IMR-90 (cell line): Measurements from ENCODE around the gene ABHD17B. TPM values are rescaled to one million over a fixed set of nuclear protein-coding genes. Genes with fewer than 3 reads are reported as not detected.

Experiments
- ATAC-seq: fragments of 200-7000 bp; cut with Tn5 transposase; 2 replicates; pipeline ENCODE4 v1.9.1; 2020; ENCODE audit warnings: low read depth, mild to moderate bottlenecking, moderate library complexity
- BruUV-seq: library from RNA; stranded (reverse); fragments of 400-500 nt; replicated peaks from 2 replicates; lab custom pipeline; 2021; lab: Mats Ljungman, UMichigan
- CTCF ChIA-PET: fragments of 300-600 bp; formaldehyde crosslinking; extraction: SDS; loops from one replicate; lab custom pipeline; 2021; ENCODE audit warnings: antibody characterized with exemption; lab: Yijun Ruan, JAX
- POLR2A ChIA-PET: fragments of 300-600 bp; sonication (Branson Sonifier 250); formaldehyde crosslinking; loops from one replicate; lab custom pipeline; 2022; ENCODE audit warnings: antibody characterized with exemption; ENCODE audit not compliant: unreplicated experiment; lab: Charles Lee
- DNase-seq: peaks from one replicate; pipeline ENCODE4 v3.0.0; 2013
- H2AFZ ChIP-seq: replicated peaks from 2 replicates; pipeline ENCODE3; 2013; ENCODE audit warnings: low read length, mild to moderate bottlenecking; ENCODE audit not compliant: poor library complexity
- H2AK5ac ChIP-seq: 2 replicates; pipeline ENCODE4 v1.6.1; 2013; ENCODE audit warnings: low read depth, low read length, inconsistent platforms
- H2AK9ac ChIP-seq: replicated peaks from 2 replicates; pipeline ENCODE3; 2013; ENCODE audit warnings: mild to moderate bottlenecking, low read depth, low read length, moderate library complexity; ENCODE audit not compliant: poor library complexity
- H2BK120ac ChIP-seq: 2 replicates; pipeline ENCODE4 v1.6.1; 2013; ENCODE audit warnings: low read depth, low read length, inconsistent platforms
- H2BK15ac ChIP-seq: 3 replicates; pipeline ENCODE4 v1.6.1; 2013; ENCODE audit warnings: low read depth, low read length, inconsistent platforms
- H2BK20ac ChIP-seq: 2 replicates; pipeline ENCODE4 v1.6.1; 2013; ENCODE audit warnings: low read depth, mild to moderate bottlenecking, inconsistent platforms, low read length, moderate library complexity
- H2BK5ac ChIP-seq: 2 replicates; pipeline ENCODE4 v1.6.1; 2013; ENCODE audit warnings: mild to moderate bottlenecking, low read depth, low read length, inconsistent platforms; ENCODE audit not compliant: poor library complexity, severe bottlenecking
- H3K14ac ChIP-seq: replicated peaks from 2 replicates; pipeline ENCODE4 v1.6.1; 2013; ENCODE audit warnings: low read depth, low read length, inconsistent platforms
- H3K18ac ChIP-seq: 2 replicates; pipeline ENCODE4 v1.6.1; 2013; ENCODE audit warnings: low read depth, low read length, control low read depth
- H3K23ac ChIP-seq: 2 replicates; pipeline ENCODE4 v1.6.1; 2013; ENCODE audit warnings: low read depth, low read length, inconsistent platforms
- H3K27ac ChIP-seq: 2 replicates; pipeline ENCODE4 v1.5.1; 2013; ENCODE audit warnings: mild to moderate bottlenecking, control low read depth, low read length; ENCODE audit not compliant: insufficient read depth
- H3K27me3 ChIP-seq: 2 replicates; pipeline ENCODE4 v1.6.1; 2013; ENCODE audit warnings: low read length; ENCODE audit not compliant: control insufficient read depth, insufficient read depth
- H3K36me3 ChIP-seq: 2 replicates; pipeline ENCODE4 v1.6.1; 2013; ENCODE audit warnings: low read length, mixed read lengths; ENCODE audit not compliant: control insufficient read depth, insufficient read depth
- H3K4ac ChIP-seq: 2 replicates; pipeline ENCODE4 v1.6.1; 2013; ENCODE audit warnings: low read depth, low read length, inconsistent platforms
- H3K4me1 ChIP-seq: 2 replicates; pipeline ENCODE4 v1.6.1; 2013; ENCODE audit warnings: low read length, mixed read lengths; ENCODE audit not compliant: control insufficient read depth, insufficient read depth
- H3K4me2 ChIP-seq: 2 replicates; pipeline ENCODE4 v1.6.1; 2013; ENCODE audit warnings: low read depth, mild to moderate bottlenecking, control low read depth, low read length, moderate library complexity
- H3K4me3 ChIP-seq: 2 replicates; pipeline ENCODE4 v1.5.1; 2013; ENCODE audit warnings: low read depth, mild to moderate bottlenecking, control low read depth, low read length, moderate library complexity; ENCODE audit not compliant: insufficient read depth
- H3K56ac ChIP-seq: 2 replicates; pipeline ENCODE4 v1.6.1; 2013; ENCODE audit warnings: low read length, inconsistent platforms; ENCODE audit not compliant: insufficient read depth; ENCODE audit errors: extremely low read depth
- H3K79me1 ChIP-seq, 2 experiments: 2 replicates each; pipeline ENCODE4 v1.6.1; 2013; ENCODE audit warnings: low read length in 2 of 2, inconsistent platforms in 1 of 2, low read depth in 1 of 2
- H3K9ac ChIP-seq: 2 replicates; pipeline ENCODE4 v1.6.1; 2013; ENCODE audit warnings: low read depth, low read length, control low read depth
- H3K9me1 ChIP-seq: 2 replicates; pipeline ENCODE4 v1.6.1; 2013; ENCODE audit warnings: low read length, inconsistent platforms; ENCODE audit not compliant: insufficient read depth
- H3K9me3 ChIP-seq: 2 replicates; pipeline ENCODE4 v1.6.1; 2013; ENCODE audit warnings: low read length; ENCODE audit not compliant: control insufficient read depth, insufficient read depth
- H4K20me1 ChIP-seq: 2 replicates; pipeline ENCODE4 v1.6.1; 2013; ENCODE audit warnings: low read length, inconsistent platforms; ENCODE audit not compliant: insufficient read depth
- H4K5ac ChIP-seq: 2 replicates; pipeline ENCODE4 v1.6.1; 2013; ENCODE audit warnings: mild to moderate bottlenecking, low read depth, low read length, control low read depth
- H4K8ac ChIP-seq, 2 experiments: 2 replicates each; pipeline ENCODE4 v1.6.1; 2013; ENCODE audit warnings: low read depth in 2 of 2, low read length in 2 of 2, control low read depth in 1 of 2, inconsistent platforms in 1 of 2
- H4K91ac ChIP-seq: 2 replicates; pipeline ENCODE4 v1.6.1; 2013; ENCODE audit warnings: low read depth, low read length, inconsistent platforms; ENCODE audit not compliant: insufficient read depth
- BHLHE40 ChIP-seq: fragments of 150-350 bp; IDR thresholded peaks from 2 replicates; pipeline ENCODE4 v1.6.1; 2016; ENCODE audit warnings: mild to moderate bottlenecking, low read depth, low read length
- CEBPB ChIP-seq: IDR thresholded peaks from 2 replicates; pipeline ENCODE4 v1.6.1; 2012; ENCODE audit warnings: low read depth, low read length, improper control_type of control experiment
- CHD1 ChIP-seq: IDR thresholded peaks from 2 replicates; pipeline ENCODE4 v1.6.1; 2012; ENCODE audit warnings: low read depth, low read length, improper control_type of control experiment
- ELK1 ChIP-seq: fragments of 150-350 bp; IDR thresholded peaks from 2 replicates; pipeline ENCODE4 v1.6.1; 2016; ENCODE audit warnings: low read depth, mild to moderate bottlenecking, low read length, moderate library complexity, borderline replicate concordance
- FOS ChIP-seq: fragments of 150-350 bp; IDR thresholded peaks from 2 replicates; pipeline ENCODE4 v1.6.1; 2016; ENCODE audit warnings: low read depth, low read length
- MAFK ChIP-seq: IDR thresholded peaks from 2 replicates; pipeline ENCODE4 v1.6.1; 2012; ENCODE audit warnings: low read depth, low read length, improper control_type of control experiment
- MAZ ChIP-seq: IDR thresholded peaks from 2 replicates; pipeline ENCODE4 v1.6.1; 2012; ENCODE audit warnings: low read depth, mild to moderate bottlenecking, low read length, improper control_type of control experiment, moderate library complexity, borderline replicate concordance
- MXI1 ChIP-seq: IDR thresholded peaks from 2 replicates; pipeline ENCODE4 v1.6.1; 2012; ENCODE audit warnings: low read depth, mild to moderate bottlenecking, low read length, moderate library complexity, borderline replicate concordance
- NFE2L2 ChIP-seq: fragments of 150-350 bp; IDR thresholded peaks from 2 replicates; pipeline ENCODE4 v1.6.1; 2016; ENCODE audit warnings: low read depth, mild to moderate bottlenecking, low read length
- POLR2A ChIP-seq: IDR thresholded peaks from 2 replicates; pipeline ENCODE4 v1.6.1; 2012; ENCODE audit warnings: mild to moderate bottlenecking, low read depth, low read length
- RAD21 ChIP-seq: IDR thresholded peaks from 2 replicates; pipeline ENCODE4 v1.6.1; 2012; ENCODE audit warnings: low read length, improper control_type of control experiment
- RCOR1 ChIP-seq: IDR thresholded peaks from 2 replicates; pipeline ENCODE4 v1.6.1; 2012; ENCODE audit warnings: mild to moderate bottlenecking, low read length, improper control_type of control experiment; ENCODE audit not compliant: insufficient replicate concordance
- RFX5 ChIP-seq: IDR thresholded peaks from 2 replicates; pipeline ENCODE4 v1.8.0; 2012; ENCODE audit warnings: low read depth, mild to moderate bottlenecking, low read length, moderate library complexity
- SMC3 ChIP-seq: fragments of 150-350 bp; IDR thresholded peaks from 2 replicates; pipeline ENCODE4 v1.6.1; 2016; ENCODE audit warnings: low read depth, mild to moderate bottlenecking, antibody characterized with exemption, low read length, moderate library complexity
- WGBS, 2 experiments: methylation state at CpG; one replicate each; pipeline versions ENCODE4 v1.1.5 to v1.1.7; 2013; ENCODE audit warnings: missing lambda C conversion rate in 2 of 2; ENCODE audit not compliant: insufficient read length in 1 of 2; ENCODE audit errors: extremely low coverage in 2 of 2; 5-methylcytosine and 5-hydroxymethylcytosine counted together
- dilution Hi-C: fragments of 300-500 bp; cut with HindIII; formaldehyde crosslinking; loops from one replicate; pipeline ENCODE4 v1.14.3; 2018; ENCODE audit warnings: low sequenced_read_pairs; ENCODE audit not compliant: unreplicated experiment
- in situ Hi-C: fragments of 300-500 bp; cut with MboI; formaldehyde crosslinking; loops from 3 replicates; pipeline ENCODE4 v1.14.3; 2019; ENCODE audit warnings: low sequenced_read_pairs, inconsistent platforms, mixed read lengths
- intact Hi-C: fragments of 100-400 bp; cut with micrococcal nuclease; formaldehyde crosslinking; loops from 2 replicates; pipeline ENCODE4 v1.10.0; 2022
- polyA plus RNA-seq, 3 experiments: library from polyadenylated mRNA; depleted of rRNA; stranded (reverse); fragments of >200 nt; gene quantifications; 2 replicates each; pipeline ENCODE4 v1.2.3, GENCODE V29; 2012; ENCODE audit warnings: low replicate concordance in 1 of 3
- total RNA-seq: library from RNA; depleted of rRNA; stranded (reverse); fragments of >200 nt; gene quantifications from 2 replicates; pipeline ENCODE4 v1.2.3, GENCODE V29; 2012
- TF ChIP-seq, protein P1 (sequence below): fragments of 150-350 bp; IDR thresholded peaks from 2 replicates; pipeline ENCODE4 v1.6.1; 2017; ENCODE audit warnings: mild to moderate bottlenecking, antibody characterized with exemption, low read length, low read depth
- TF ChIP-seq, protein P2 (sequence below): conservative IDR thresholded peaks from 2 replicates; pipeline ENCODE4 v1.5.1; 2012; ENCODE audit warnings: mild to moderate bottlenecking, low read depth, low read length, improper control_type of control experiment

Gene ABHD17B
- total and polyA plus RNA-seq, 2 of the 4 experiments (the other 2 are of a cell fraction) = 7.5 to 16.8 TPM

- BruUV-seq = no TSS peak
- ChIA-PET POLR2A (no interaction called here), CTCF (no interaction called here)
- Histone ChIP-seq H3K56ac (no peak overlapping the region), H4K91ac (no peak overlapping the region), H3K18ac (no peak overlapping the region), H4K5ac (no peak overlapping the region), H2BK15ac (no peak overlapping the region), H3K79me1 (no peaks in the 10 kb centered on the region), H3K4me3 (no peak overlapping the region), H3K36me3 (no peaks in the 10 kb centered on the region), H3K4me1 (no peaks in the 10 kb centered on the region), H4K8ac (no peak overlapping the region), H2BK120ac (no peak overlapping the region), H2BK5ac (no peak overlapping the region), H3K14ac (no peak overlapping the region), H3K23ac (no peak overlapping the region), H3K27ac (no peak overlapping the region), H3K27me3 (no peaks in the 10 kb centered on the region; the same call in 1 of the 2 replicates), H3K9me3 (no peaks in the 10 kb centered on the region), H3K4ac (no peak overlapping the region), H3K9me1 (no peaks in the 10 kb centered on the region), H3K9ac (no peak overlapping the region), H2BK20ac (no peak overlapping the region), H4K20me1 (no peaks in the 10 kb centered on the region), H2AFZ (no peak overlapping the region), H3K4me2 (no peak overlapping the region), H2AK5ac (no peak overlapping the region), H2AK9ac (no peak overlapping the region)
- TF ChIP-seq BHLHE40 (no peak), RCOR1 (no peak), MAZ (no peak), NFE2L2 (no peak), MXI1 (no peak), MAFK (no peak), RAD21 (no peak), CHD1 (no peak), SMC3 (no peak), FOS (no peak), CEBPB (no peak), POLR2A (no peak), RFX5 (no peak), ELK1 (no peak)
- TF ChIP-seq, protein P1, sequence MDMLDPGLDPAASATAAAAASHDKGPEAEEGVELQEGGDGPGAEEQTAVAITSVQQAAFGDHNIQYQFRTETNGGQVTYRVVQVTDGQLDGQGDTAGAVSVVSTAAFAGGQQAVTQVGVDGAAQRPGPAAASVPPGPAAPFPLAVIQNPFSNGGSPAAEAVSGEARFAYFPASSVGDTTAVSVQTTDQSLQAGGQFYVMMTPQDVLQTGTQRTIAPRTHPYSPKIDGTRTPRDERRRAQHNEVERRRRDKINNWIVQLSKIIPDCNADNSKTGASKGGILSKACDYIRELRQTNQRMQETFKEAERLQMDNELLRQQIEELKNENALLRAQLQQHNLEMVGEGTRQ = no peak
- TF ChIP-seq, protein P2, sequence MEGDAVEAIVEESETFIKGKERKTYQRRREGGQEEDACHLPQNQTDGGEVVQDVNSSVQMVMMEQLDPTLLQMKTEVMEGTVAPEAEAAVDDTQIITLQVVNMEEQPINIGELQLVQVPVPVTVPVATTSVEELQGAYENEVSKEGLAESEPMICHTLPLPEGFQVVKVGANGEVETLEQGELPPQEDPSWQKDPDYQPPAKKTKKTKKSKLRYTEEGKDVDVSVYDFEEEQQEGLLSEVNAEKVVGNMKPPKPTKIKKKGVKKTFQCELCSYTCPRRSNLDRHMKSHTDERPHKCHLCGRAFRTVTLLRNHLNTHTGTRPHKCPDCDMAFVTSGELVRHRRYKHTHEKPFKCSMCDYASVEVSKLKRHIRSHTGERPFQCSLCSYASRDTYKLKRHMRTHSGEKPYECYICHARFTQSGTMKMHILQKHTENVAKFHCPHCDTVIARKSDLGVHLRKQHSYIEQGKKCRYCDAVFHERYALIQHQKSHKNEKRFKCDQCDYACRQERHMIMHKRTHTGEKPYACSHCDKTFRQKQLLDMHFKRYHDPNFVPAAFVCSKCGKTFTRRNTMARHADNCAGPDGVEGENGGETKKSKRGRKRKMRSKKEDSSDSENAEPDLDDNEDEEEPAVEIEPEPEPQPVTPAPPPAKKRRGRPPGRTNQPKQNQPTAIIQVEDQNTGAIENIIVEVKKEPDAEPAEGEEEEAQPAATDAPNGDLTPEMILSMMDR = no peak
- ATAC-seq = no peak
- dilution Hi-C loops = no loop called here
- no CpG with 5 or more reads among the region's 4 CpGs for WGBS, 2 experiments
- DNase-seq = no peak
- in situ Hi-C loops = loop anchor here (10.0 to 25.0 kb wide), 3 partner anchors 191 to 537 kb away; no protein-coding TSS in a partner anchor
- intact Hi-C loops = no loop called here
Measured at GRCh38 chr9:71824257-71824656, 86.7 kb downstream of the ABHD17B start.
